Activated CD4-positive, alpha-beta memory T cell treated with anti-CD3 and anti-CD28 coated beads, Interleukin-2, amount 10 ng/mL, durations not matched to agents 7 days and 5 days (primary cell): ENCODE measurements around the gene NKD1. TPM values are rescaled to one million over a fixed set of nuclear protein-coding genes. Genes with fewer than 3 reads are reported as not detected.

ENCODE experiments used
- CTCF ChIA-PET: fragments of 350-600 bp; sonication (Branson Sonifier 250); formaldehyde crosslinking; loops from one replicate; lab custom pipeline; 2021; ENCODE audit warnings: antibody characterized with exemption, inconsistent platforms; lab: Charles Lee
- POLR2A ChIA-PET: fragments of 350-600 bp; sonication (Branson Sonifier 250); formaldehyde crosslinking; loops from one replicate; lab custom pipeline; 2021; ENCODE audit warnings: antibody characterized with exemption; lab: Charles Lee
- DNase-seq: peaks from one replicate; pipeline ENCODE4 v3.0.0-alpha.2; 2020
- H3K27ac Mint-ChIP-seq: one replicate; pipeline ENCODE4 v1.8.0; 2021; ENCODE audit warnings: mild to moderate bottlenecking, mixed read lengths
- H3K27me3 Mint-ChIP-seq: one replicate; pipeline ENCODE4 v1.8.0; 2021; ENCODE audit warnings: mixed read lengths
- H3K36me3 Mint-ChIP-seq: one replicate; pipeline ENCODE4 v1.8.0; 2021; ENCODE audit warnings: low read depth, mixed read lengths
- H3K4me1 Mint-ChIP-seq: one replicate; pipeline ENCODE4 v1.8.0; 2021; ENCODE audit warnings: mixed read lengths
- H3K4me3 Mint-ChIP-seq: one replicate; pipeline ENCODE4 v1.8.0; 2021; ENCODE audit warnings: mild to moderate bottlenecking, mixed read lengths
- H3K9me3 Mint-ChIP-seq: one replicate; pipeline ENCODE4 v1.8.0; 2021; ENCODE audit warnings: mixed read lengths
- total RNA-seq, 2 experiments: library from RNA; stranded (reverse); gene quantifications; one replicate each; pipeline ENCODE4 v1.2.3, GENCODE V29; 2021

The NKD1 gene
- total RNA-seq, 2 experiments from 2014 or later, result 0.95 to 1.9 TPM

DNA sequence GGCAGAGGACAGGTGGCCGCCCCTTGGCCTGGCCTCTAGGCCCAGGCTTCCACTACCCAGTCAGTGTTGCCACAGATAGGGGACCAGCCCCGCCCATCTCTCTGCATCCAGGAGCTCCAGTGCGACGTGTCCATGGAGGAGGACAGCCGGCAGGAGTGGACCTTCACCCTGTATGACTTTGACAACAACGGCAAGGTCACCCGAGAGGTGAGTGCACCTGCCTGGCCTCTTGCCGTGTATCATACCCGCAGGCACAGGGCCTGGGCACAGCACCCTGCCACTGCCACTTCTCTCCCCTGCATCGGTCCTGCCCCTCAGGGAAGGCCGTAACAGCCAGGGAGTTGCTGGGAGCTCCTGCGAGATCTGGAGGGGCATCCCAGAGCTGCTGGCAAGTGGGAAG, 77.2 kb downstream of the NKD1 start:
- POLR2A ChIA-PET, result no interaction called here
- H3K4me1 Mint-ChIP-seq, result peaks cover 16% of the 10 kb centered on the region
- no peak overlapping the region for H3K27ac Mint-ChIP-seq
- H3K9me3 Mint-ChIP-seq, result no peaks in the 10 kb centered on the region
- no peaks in the 10 kb centered on the region for H3K36me3 Mint-ChIP-seq
- no peak for DNase-seq
- no peak overlapping the region for H3K4me3 Mint-ChIP-seq
- H3K27me3 Mint-ChIP-seq, result no peaks in the 10 kb centered on the region
- CTCF ChIA-PET, result no interaction called here

GRCh38 chr16:50626868-50627267, 78.7 kb downstream of the NKD1 start:
- Mint-ChIP-seq H3K27ac (peak overlapping the region; percentile 12), H3K4me3 (no peak overlapping the region), H3K9me3 (no peaks in the 10 kb centered on the region), H3K4me1 (peaks cover 16% of the 10 kb centered on the region), H3K27me3 (no peaks in the 10 kb centered on the region), H3K36me3 (no peaks in the 10 kb centered on the region)
- DNase-seq, result no peak
- CTCF ChIA-PET, result interaction anchor here (0.9 to 2.3 kb wide), 6 partner anchors 39 to 602 kb away, joined by 3 to 10 read pairs (median 4); partner anchors contain the start of gene CNEP1R1
- POLR2A ChIA-PET, result interaction anchor here (0.6 to 1.1 kb wide), 4 partner anchors 14 to 266 kb away, joined by 3 read pairs; no protein-coding TSS in a partner anchor

GRCh38 chr16:50627419-50627818, 79.2 kb downstream of the NKD1 start:
- POLR2A ChIA-PET, result interaction anchor here (0.6 to 1.1 kb wide), 3 partner anchors 13 to 154 kb away, joined by 3 read pairs; no protein-coding TSS in a partner anchor
- Mint-ChIP-seq H3K36me3 (no peaks in the 10 kb centered on the region), H3K9me3 (no peaks in the 10 kb centered on the region), H3K4me1 (peaks cover 16% of the 10 kb centered on the region), H3K27me3 (no peaks in the 10 kb centered on the region), H3K4me3 (no peak overlapping the region), H3K27ac (peak overlapping the region; percentile 12)
- CTCF ChIA-PET, result interaction anchor here (0.9 to 2.3 kb wide), 6 partner anchors 38 to 602 kb away, joined by 3 to 10 read pairs (median 4); partner anchors contain the start of gene CNEP1R1
- DNase-seq, result peak; percentile 40

GRCh38 chr16:50628156-50628802, 80.1 kb downstream of the NKD1 start:
- CTCF ChIA-PET, result interaction anchor here (1.1 to 2.3 kb wide), 5 partner anchors 37 to 178 kb away, joined by 3 to 10 read pairs (median 4); no protein-coding TSS in a partner anchor
- no peaks in the 10 kb centered on the region for H3K36me3 Mint-ChIP-seq
- POLR2A ChIA-PET, result no interaction called here
- H3K4me3 Mint-ChIP-seq, result no peak overlapping the region
- no peaks in the 10 kb centered on the region for H3K9me3 Mint-ChIP-seq
- no peak for DNase-seq
- H3K27ac Mint-ChIP-seq, result no peak overlapping the region
- H3K27me3 Mint-ChIP-seq, result no peaks in the 10 kb centered on the region
- H3K4me1 Mint-ChIP-seq, result peaks cover 16% of the 10 kb centered on the region

GRCh38 chr16:50629334-50629733, 81.1 kb downstream of the NKD1 start:
- DNase-seq, result no peak
- CTCF ChIA-PET, result no interaction called here
- Mint-ChIP-seq H3K27me3 (no peaks in the 10 kb centered on the region), H3K36me3 (no peaks in the 10 kb centered on the region), H3K4me3 (no peak overlapping the region), H3K27ac (no peak overlapping the region), H3K4me1 (peaks cover 16% of the 10 kb centered on the region), H3K9me3 (no peaks in the 10 kb centered on the region)
- POLR2A ChIA-PET, result no interaction called here

DNA sequence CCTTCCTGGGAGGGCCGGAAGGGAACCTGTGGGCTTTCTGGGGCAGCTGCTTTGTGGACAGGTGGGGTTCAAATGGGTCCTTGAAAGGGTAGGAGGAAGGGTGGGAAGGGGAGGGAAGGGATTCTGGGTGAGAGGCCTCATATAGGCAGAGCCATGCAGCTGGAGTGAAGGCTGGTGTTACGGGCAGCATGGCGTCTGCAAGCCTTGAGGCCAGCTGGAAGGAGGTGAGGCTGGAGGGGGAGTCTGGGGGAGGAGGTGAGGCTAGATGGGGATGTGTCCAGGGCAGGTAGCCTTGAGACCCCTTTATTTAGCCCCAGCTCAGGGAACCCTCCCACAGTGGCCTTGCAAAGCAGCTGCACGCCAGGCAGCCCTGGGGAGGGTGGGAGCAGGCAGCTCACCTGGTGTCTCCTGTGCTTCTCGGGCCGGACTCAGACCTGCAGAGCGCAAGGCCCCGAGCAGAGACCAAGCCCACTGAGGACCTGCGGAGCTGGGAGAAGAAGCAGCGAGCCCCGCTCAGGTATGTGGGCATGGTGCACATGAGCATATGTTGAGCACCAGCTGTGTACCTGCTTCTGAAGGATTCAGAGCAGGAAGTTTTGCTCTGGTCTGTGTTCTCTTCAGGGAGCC, 82.3 kb downstream of the NKD1 start:
- H3K4me3 Mint-ChIP-seq, result no peak overlapping the region
- no peak for DNase-seq
- H3K4me1 Mint-ChIP-seq, result peaks cover 16% of the 10 kb centered on the region
- no peak overlapping the region for H3K27ac Mint-ChIP-seq
- ChIA-PET POLR2A (no interaction called here), CTCF (no interaction called here)
- H3K27me3 Mint-ChIP-seq, result no peaks in the 10 kb centered on the region
- no peaks in the 10 kb centered on the region for H3K9me3 Mint-ChIP-seq
- no peaks in the 10 kb centered on the region for H3K36me3 Mint-ChIP-seq

- Mint-ChIP-seq H3K27ac (no peak overlapping the region), H3K9me3 (no peaks in the 10 kb centered on the region), H3K36me3 (no peaks in the 10 kb centered on the region), H3K4me3 (no peak overlapping the region), H3K27me3 (no peaks in the 10 kb centered on the region), H3K4me1 (peaks cover 15% of the 10 kb centered on the region)
- no peak for DNase-seq
- POLR2A ChIA-PET, result no interaction called here
- CTCF ChIA-PET, result no interaction called here
Measured at GRCh38 chr16:50631249-50631984, 83.2 kb downstream of the NKD1 start.

- no peaks in the 10 kb centered on the region for H3K36me3 Mint-ChIP-seq
- no peak overlapping the region for H3K27ac Mint-ChIP-seq
- H3K4me1 Mint-ChIP-seq, result peaks cover 10% of the 10 kb centered on the region
- DNase-seq, result no peak
- no peaks in the 10 kb centered on the region for H3K27me3 Mint-ChIP-seq
- H3K9me3 Mint-ChIP-seq, result no peaks in the 10 kb centered on the region
- H3K4me3 Mint-ChIP-seq, result no peak overlapping the region
- CTCF ChIA-PET, result no interaction called here
- POLR2A ChIA-PET, result no interaction called here
Measured at GRCh38 chr16:50631985-50632576, 83.9 kb downstream of the NKD1 start.

GRCh38 chr16:50632927-50633800, 85.0 kb downstream of the NKD1 start:
- Mint-ChIP-seq H3K4me1 (peaks cover 2% of the 10 kb centered on the region), H3K27ac (no peak overlapping the region), H3K9me3 (no peaks in the 10 kb centered on the region), H3K27me3 (no peaks in the 10 kb centered on the region), H3K4me3 (no peak overlapping the region), H3K36me3 (no peaks in the 10 kb centered on the region)
- ChIA-PET POLR2A (no interaction called here), CTCF (interaction anchor here (1.6 kb wide), 1 partner anchor 32 kb away, joined by 4 read pairs; no protein-coding TSS in a partner anchor)
- no peak for DNase-seq

- no peak for DNase-seq
- POLR2A ChIA-PET, result no interaction called here
- CTCF ChIA-PET, result interaction anchor here (1.6 kb wide), 1 partner anchor 31 kb away, joined by 4 read pairs; no protein-coding TSS in a partner anchor
Measured at GRCh38 chr16:50634090-50634489, 85.9 kb downstream of the NKD1 start.

DNA sequence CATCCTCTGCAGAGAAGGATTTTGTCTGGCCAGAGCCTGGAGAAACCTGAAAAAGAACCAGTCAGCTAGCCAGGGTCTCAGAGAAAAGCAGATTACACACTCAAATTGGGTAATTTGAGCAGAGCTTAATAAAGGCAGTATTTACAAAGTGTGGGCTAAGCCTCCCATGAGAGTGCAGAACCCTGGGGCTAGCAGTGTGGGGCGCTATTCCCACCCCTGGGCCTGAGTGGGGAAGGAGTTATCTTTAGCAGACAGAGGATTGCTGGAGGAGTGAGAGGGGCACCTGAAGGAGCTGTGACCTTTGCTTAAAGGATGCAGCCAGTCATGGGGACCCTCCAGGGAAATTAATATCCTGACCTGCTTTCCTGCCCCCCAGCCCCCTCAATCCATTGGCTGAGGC, 86.8 kb downstream of the NKD1 start:
- POLR2A ChIA-PET, result no interaction called here
- H3K4me1 Mint-ChIP-seq, result peaks cover 2% of the 10 kb centered on the region
- H3K4me3 Mint-ChIP-seq, result no peak overlapping the region
- no peak for DNase-seq
- no peaks in the 10 kb centered on the region for H3K36me3 Mint-ChIP-seq
- CTCF ChIA-PET, result interaction anchor here (1.5 kb wide), 1 partner anchor 171 kb away, joined by 6 read pairs; no protein-coding TSS in a partner anchor
- H3K27ac Mint-ChIP-seq, result no peak overlapping the region
- H3K27me3 Mint-ChIP-seq, result no peaks in the 10 kb centered on the region
- H3K9me3 Mint-ChIP-seq, result no peaks in the 10 kb centered on the region

More at GRCh38 chr16:50634090-50634489, 85.9 kb downstream of the NKD1 start:
- Mint-ChIP-seq H3K4me1 (peaks cover 2% of the 10 kb centered on the region), H3K9me3 (no peaks in the 10 kb centered on the region), H3K4me3 (no peak overlapping the region), H3K36me3 (no peaks in the 10 kb centered on the region), H3K27ac (no peak overlapping the region), H3K27me3 (no peaks in the 10 kb centered on the region)
